DOHH2 (cell line): ENCODE data around the gene BARX1.

Source experiments
- CTCF ChIP-seq: fragments of 200-600 bp; sonication (generic); IDR thresholded peaks from one replicate; pipeline ENCODE4 v1.5.1; 2014; ENCODE audit warnings: antibody characterized with exemption, mild to moderate bottlenecking, low read depth, low read length; ENCODE audit not compliant: poor library complexity, severe bottlenecking
- EZH2phosphoT487 ChIP-seq: fragments of 200-600 bp; sonication (generic); IDR thresholded peaks from 2 replicates; pipeline ENCODE4 v1.6.1; 2017; ENCODE audit warnings: borderline replicate concordance, mild to moderate bottlenecking, antibody characterized with exemption, low read length, moderate library complexity, mixed read lengths

DNA sequence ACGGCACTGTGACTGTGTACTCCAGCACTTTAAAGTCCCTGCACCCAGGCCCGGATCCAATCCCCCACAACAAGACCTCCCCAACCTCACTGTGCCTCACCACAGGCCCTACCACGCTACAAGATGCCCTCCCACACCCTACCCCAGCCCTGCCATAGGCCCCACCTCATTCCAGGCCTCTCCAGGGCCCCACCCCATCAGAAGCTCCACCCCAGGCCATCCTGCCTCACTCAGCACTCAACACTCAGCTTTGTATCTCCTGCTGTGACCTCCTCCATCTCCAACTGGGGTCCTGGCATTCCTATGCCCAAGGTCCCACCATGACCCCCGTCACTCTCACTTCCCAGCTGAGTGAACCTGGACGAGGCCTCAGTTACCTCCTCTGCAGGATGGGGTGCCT is 38.8 kb downstream of the BARX1 start:
- TF ChIP-seq EZH2phosphoT487 (no peak), CTCF (no peak)
